ENCODE results near the gene NRXN2.

Gene NRXN2

GRCh38 chr11:64731601-64732000 lies 8.6 kb upstream of the NRXN2 start:
- TF ChIP-seq REST (IDR thresholded peaks at IDR 0.05; ENCODE audit: insufficient read depth in 1 of 2, low read depth in 2 of 2, low read length in 2 of 2) (no peak), SIN3A (IDR thresholded peaks at IDR 0.05; ENCODE audit: borderline replicate concordance, insufficient read depth, low read length) (no peak), TAF1 (IDR thresholded peaks at IDR 0.05; ENCODE audit: borderline replicate concordance, insufficient read depth, low read length) (no peak), FOXP2 (optimal IDR thresholded peaks at IDR 0.05; ENCODE audit: borderline replicate concordance, extremely low read depth, extremely low read length, insufficient read depth) (no peak), POLR2AphosphoS5 (IDR thresholded peaks at IDR 0.05; ENCODE audit: low read depth, low read length) (no peak)

DNA sequence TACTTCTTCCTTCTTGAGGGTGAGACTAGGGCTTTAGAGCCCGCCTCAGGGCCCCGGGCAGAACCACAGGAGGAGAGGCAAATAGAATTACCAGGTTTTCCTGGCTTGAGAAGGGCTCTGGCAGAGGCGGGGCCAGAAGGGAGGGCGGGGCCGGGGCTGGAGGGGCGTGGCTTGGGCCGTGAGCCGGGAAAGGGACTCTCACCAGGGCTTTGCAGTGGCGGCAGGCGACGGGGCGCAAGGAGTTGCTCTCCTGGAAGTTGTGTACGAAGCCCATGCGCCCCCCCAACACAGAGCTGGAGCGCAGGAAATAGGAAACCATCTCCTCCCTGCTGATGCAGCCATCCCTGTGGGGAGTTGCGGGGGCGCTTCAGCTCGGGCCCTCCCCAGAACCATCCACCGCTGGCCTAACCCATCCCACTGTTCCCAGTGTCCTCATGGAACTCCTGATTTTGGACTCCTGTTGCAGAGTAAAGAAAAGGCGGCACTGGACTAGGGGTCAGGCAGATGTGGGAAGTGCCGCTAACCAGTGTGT lies 6.9 kb upstream of the NRXN2 start:
- TF ChIP-seq TAF1 (IDR thresholded peaks at IDR 0.05; ENCODE audit: borderline replicate concordance, insufficient read depth, low read length) (no peak), REST (IDR thresholded peaks at IDR 0.05; ENCODE audit: insufficient read depth in 1 of 2, low read depth in 2 of 2, low read length in 2 of 2) (no peak), SIN3A (IDR thresholded peaks at IDR 0.05; ENCODE audit: borderline replicate concordance, insufficient read depth, low read length) (no peak), POLR2AphosphoS5 (IDR thresholded peaks at IDR 0.05; ENCODE audit: low read depth, low read length) (no peak), FOXP2 (optimal IDR thresholded peaks at IDR 0.05; ENCODE audit: borderline replicate concordance, extremely low read depth, extremely low read length, insufficient read depth) (no peak)

GRCh38 chr11:64728757-64729365 lies 5.9 kb upstream of the NRXN2 start:
- no peak for TF ChIP-seq TAF1 (IDR thresholded peaks at IDR 0.05; ENCODE audit: borderline replicate concordance, insufficient read depth, low read length)
- TF ChIP-seq FOXP2 (optimal IDR thresholded peaks at IDR 0.05; ENCODE audit: borderline replicate concordance, extremely low read depth, extremely low read length, insufficient read depth): no peak
- no peak for TF ChIP-seq POLR2AphosphoS5 (IDR thresholded peaks at IDR 0.05; ENCODE audit: low read depth, low read length)
- TF ChIP-seq REST (IDR thresholded peaks at IDR 0.05; ENCODE audit: insufficient read depth in 1 of 2, low read depth in 2 of 2, low read length in 2 of 2): no peak
- TF ChIP-seq SIN3A (IDR thresholded peaks at IDR 0.05; ENCODE audit: borderline replicate concordance, insufficient read depth, low read length): no peak

GRCh38 chr11:64726867-64727530 lies 4.0 kb upstream of the NRXN2 start:
- TF ChIP-seq REST (IDR thresholded peaks at IDR 0.05; ENCODE audit: insufficient read depth in 1 of 2, low read depth in 2 of 2, low read length in 2 of 2): no peak
- TF ChIP-seq FOXP2 (optimal IDR thresholded peaks at IDR 0.05; ENCODE audit: borderline replicate concordance, extremely low read depth, extremely low read length, insufficient read depth): no peak
- TF ChIP-seq POLR2AphosphoS5 (IDR thresholded peaks at IDR 0.05; ENCODE audit: low read depth, low read length): no peak
- TF ChIP-seq SIN3A (IDR thresholded peaks at IDR 0.05; ENCODE audit: borderline replicate concordance, insufficient read depth, low read length): no peak
- TF ChIP-seq TAF1 (IDR thresholded peaks at IDR 0.05; ENCODE audit: borderline replicate concordance, insufficient read depth, low read length): no peak
